Measurements from ENCODE around the gene ERMP1.
"Not testable (repeated sequence)": the region's sequence is repeated elsewhere in the genome, so short reads cannot be mapped to it uniquely, and the experiment has no call there.

Gene ERMP1

DNA sequence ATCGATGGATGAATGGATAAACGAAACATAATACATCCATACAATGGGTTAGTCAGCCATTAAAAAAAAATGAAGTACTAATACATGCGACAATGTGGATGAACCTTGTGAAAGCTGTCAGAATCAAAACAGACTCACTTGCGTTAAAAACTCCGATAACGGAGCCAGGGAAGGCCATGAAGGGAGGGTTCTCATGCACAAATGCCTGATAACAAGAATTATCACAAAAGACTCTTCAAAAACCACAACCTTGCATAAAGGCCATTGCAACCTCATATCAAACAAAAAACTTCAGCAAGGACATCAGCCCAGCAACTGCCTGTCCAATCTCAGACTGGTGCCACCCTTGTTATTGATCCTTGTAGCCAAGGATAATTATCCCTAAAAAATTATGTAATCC is 13.7 kb downstream of the ERMP1 start:
- WGBS, 2 experiments (ENCODE audit: insufficient coverage in 2 of 2), result 100% methylated on average over 3 to 6 of the region's 6 CpGs

GRCh38 chr9:5818424-5819142 is 14.3 kb downstream of the ERMP1 start:
- H3K36me3 ChIP-seq (ENCODE audit: control insufficient read depth, insufficient read depth, low read length), result peaks cover 4% of the 10 kb centered on the region
- H3K9me3 ChIP-seq (ENCODE audit: control insufficient read depth, low read length), result no peaks in the 10 kb centered on the region
- no peak overlapping the region for H3K27ac ChIP-seq (ENCODE audit: low read depth, low read length, severe bottlenecking)
- H3K4me1 ChIP-seq (ENCODE audit: control insufficient read depth, insufficient read depth, low read length, poor library complexity, severe bottlenecking), result peaks cover 5% of the 10 kb centered on the region
- no peak overlapping the region for H3K4me3 ChIP-seq (ENCODE audit: extremely low read depth, insufficient read depth, low read length, poor library complexity, severe bottlenecking)
- 93 to 100% methylated on average over 2 of the region's 2 CpGs for WGBS, 2 experiments (ENCODE audit: insufficient coverage in 2 of 2)

More for the DNA sequence above, 13.7 kb downstream of the ERMP1 start:
- H3K36me3 ChIP-seq (ENCODE audit: control insufficient read depth, insufficient read depth, low read length), result peaks cover 4% of the 10 kb centered on the region
- H3K4me3 ChIP-seq (ENCODE audit: extremely low read depth, insufficient read depth, low read length, poor library complexity, severe bottlenecking), result no peak overlapping the region
- no peak overlapping the region for H3K27ac ChIP-seq (ENCODE audit: low read depth, low read length, severe bottlenecking)
- H3K9me3 ChIP-seq (ENCODE audit: control insufficient read depth, low read length), result no peaks in the 10 kb centered on the region
- H3K4me1 ChIP-seq (ENCODE audit: control insufficient read depth, insufficient read depth, low read length, poor library complexity, severe bottlenecking), result peaks cover 5% of the 10 kb centered on the region

DNA sequence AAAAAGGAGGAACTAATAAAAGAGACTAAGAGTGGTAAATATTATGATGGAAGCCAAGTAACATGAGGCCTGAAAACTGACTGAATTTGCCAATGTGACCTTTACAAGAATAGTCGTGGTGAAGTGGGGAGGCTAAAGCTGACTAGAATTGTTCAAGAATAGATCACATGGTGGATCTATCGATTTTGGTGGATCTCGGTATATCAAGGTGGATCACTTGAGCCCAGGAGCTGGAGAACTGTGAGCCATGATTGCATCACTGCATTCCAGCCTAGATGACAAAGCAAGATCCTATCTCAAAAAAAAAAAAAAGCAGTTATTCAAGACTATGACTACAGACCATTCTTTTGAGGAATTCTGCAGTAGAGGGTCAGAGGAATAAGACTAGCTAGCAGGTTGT is 15.1 kb downstream of the ERMP1 start:
- Histone ChIP-seq H3K9me3 (ENCODE audit: control insufficient read depth, low read length) (no peaks in the 10 kb centered on the region), H3K36me3 (ENCODE audit: control insufficient read depth, insufficient read depth, low read length) (peaks cover 4% of the 10 kb centered on the region), H3K4me1 (ENCODE audit: control insufficient read depth, insufficient read depth, low read length, poor library complexity, severe bottlenecking) (peaks cover 5% of the 10 kb centered on the region), H3K4me3 (ENCODE audit: extremely low read depth, insufficient read depth, low read length, poor library complexity, severe bottlenecking) (no peak overlapping the region), H3K27ac (ENCODE audit: low read depth, low read length, severe bottlenecking) (no peak overlapping the region)
- WGBS, 2 experiments (ENCODE audit: insufficient coverage in 2 of 2), result 95 to 100% methylated on average over 3 of the region's 3 CpGs

DNA sequence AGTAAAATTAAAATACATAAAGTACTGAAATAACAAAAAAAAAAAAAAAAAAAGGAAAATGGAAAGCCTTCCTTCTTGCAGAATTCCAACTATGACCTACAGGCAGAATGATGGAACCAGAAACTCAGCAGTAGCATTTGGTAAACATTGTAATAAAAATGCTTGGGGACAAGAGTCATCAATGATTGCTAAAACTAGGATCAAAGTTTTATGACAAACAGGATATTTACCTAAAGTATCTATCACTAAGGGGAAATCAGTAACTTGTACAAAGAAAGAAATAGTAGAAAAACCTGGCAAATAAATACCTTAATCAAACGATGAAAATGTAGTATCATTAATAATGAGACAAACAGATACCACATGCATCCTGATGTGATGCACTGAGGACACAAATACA is 17.5 kb downstream of the ERMP1 start:
- H3K36me3 ChIP-seq (ENCODE audit: control insufficient read depth, insufficient read depth, low read length), result no peaks in the 10 kb centered on the region
- H3K27ac ChIP-seq (ENCODE audit: low read depth, low read length, severe bottlenecking), result no peak overlapping the region
- no peaks in the 10 kb centered on the region for H3K9me3 ChIP-seq (ENCODE audit: control insufficient read depth, low read length)
- peaks cover 5% of the 10 kb centered on the region for H3K4me1 ChIP-seq (ENCODE audit: control insufficient read depth, insufficient read depth, low read length, poor library complexity, severe bottlenecking)
- no peak overlapping the region for H3K4me3 ChIP-seq (ENCODE audit: extremely low read depth, insufficient read depth, low read length, poor library complexity, severe bottlenecking)
- no CpG with 5 or more reads among the region's 1 CpG for WGBS, 2 experiments (ENCODE audit: insufficient coverage in 2 of 2)

DNA sequence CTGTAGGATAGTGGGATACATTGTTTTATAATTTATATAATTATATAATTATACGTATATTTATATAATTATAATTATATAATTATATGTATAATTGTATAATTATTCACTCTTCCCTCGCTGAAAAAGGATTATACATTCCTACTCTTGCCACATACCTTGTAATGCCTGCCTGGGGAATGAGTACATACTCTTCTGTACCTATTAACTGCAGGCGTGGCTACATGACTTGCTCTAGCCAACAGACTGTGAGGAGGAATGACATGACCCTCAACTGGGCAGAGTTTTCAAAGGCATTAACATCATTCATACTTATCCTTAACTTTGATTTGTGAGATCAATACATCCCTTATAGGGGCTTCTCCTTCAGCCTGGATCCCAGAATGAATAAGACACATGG is 19.1 kb downstream of the ERMP1 start:
- Histone ChIP-seq H3K9me3 (ENCODE audit: control insufficient read depth, low read length) (no peaks in the 10 kb centered on the region), H3K36me3 (ENCODE audit: control insufficient read depth, insufficient read depth, low read length) (no peaks in the 10 kb centered on the region), H3K4me3 (ENCODE audit: extremely low read depth, insufficient read depth, low read length, poor library complexity, severe bottlenecking) (no peak overlapping the region), H3K4me1 (ENCODE audit: control insufficient read depth, insufficient read depth, low read length, poor library complexity, severe bottlenecking) (peaks cover 5% of the 10 kb centered on the region), H3K27ac (ENCODE audit: low read depth, low read length, severe bottlenecking) (no peak overlapping the region)
- 89% methylated on average over 1 of the region's 3 CpGs; no CpG with 5 or more reads in 1 of the 2 experiments for WGBS, 2 experiments (ENCODE audit: insufficient coverage in 2 of 2)

- H3K27ac ChIP-seq (ENCODE audit: low read depth, low read length, severe bottlenecking), result no peak overlapping the region
- H3K9me3 ChIP-seq (ENCODE audit: control insufficient read depth, low read length), result no peaks in the 10 kb centered on the region
- 100% methylated on average over 1 of the region's 1 CpG for WGBS, 2 experiments (ENCODE audit: insufficient coverage in 2 of 2)
- no peak overlapping the region for H3K4me3 ChIP-seq (ENCODE audit: extremely low read depth, insufficient read depth, low read length, poor library complexity, severe bottlenecking)
- H3K36me3 ChIP-seq (ENCODE audit: control insufficient read depth, insufficient read depth, low read length), result no peaks in the 10 kb centered on the region
- H3K4me1 ChIP-seq (ENCODE audit: control insufficient read depth, insufficient read depth, low read length, poor library complexity, severe bottlenecking), result no peaks in the 10 kb centered on the region
Measured at GRCh38 chr9:5811751-5812150, 21.2 kb downstream of the ERMP1 start.

GRCh38 chr9:5805478-5805877 is 27.4 kb downstream of the ERMP1 start:
- H3K4me3 ChIP-seq (ENCODE audit: extremely low read depth, insufficient read depth, low read length, poor library complexity, severe bottlenecking), result no peak overlapping the region
- H3K4me1 ChIP-seq (ENCODE audit: control insufficient read depth, insufficient read depth, low read length, poor library complexity, severe bottlenecking), result no peaks in the 10 kb centered on the region
- no peaks in the 10 kb centered on the region for H3K36me3 ChIP-seq (ENCODE audit: control insufficient read depth, insufficient read depth, low read length)
- H3K9me3 ChIP-seq (ENCODE audit: control insufficient read depth, low read length), result no peaks in the 10 kb centered on the region
- no CpG with 5 or more reads among the region's 3 CpGs for WGBS, 2 experiments (ENCODE audit: insufficient coverage in 2 of 2)
- H3K27ac ChIP-seq (ENCODE audit: low read depth, low read length, severe bottlenecking), result no peak overlapping the region

- Histone ChIP-seq H3K9me3 (ENCODE audit: control insufficient read depth, low read length) (no peaks in the 10 kb centered on the region), H3K27ac (ENCODE audit: low read depth, low read length, severe bottlenecking) (no peak overlapping the region), H3K4me1 (ENCODE audit: control insufficient read depth, insufficient read depth, low read length, poor library complexity, severe bottlenecking) (peaks cover 11% of the 10 kb centered on the region), H3K36me3 (ENCODE audit: control insufficient read depth, insufficient read depth, low read length) (peaks cover 4% of the 10 kb centered on the region), H3K4me3 (ENCODE audit: extremely low read depth, insufficient read depth, low read length, poor library complexity, severe bottlenecking) (no peak overlapping the region)
- WGBS, 2 experiments (ENCODE audit: insufficient coverage in 2 of 2), result 100% methylated on average over 1 to 3 of the region's 3 CpGs
Measured at GRCh38 chr9:5801739-5802113, 31.2 kb downstream of the ERMP1 start.

GRCh38 chr9:5800969-5801738 is 31.8 kb downstream of the ERMP1 start:
- H3K36me3 ChIP-seq (ENCODE audit: control insufficient read depth, insufficient read depth, low read length), result peaks cover 4% of the 10 kb centered on the region
- no peaks in the 10 kb centered on the region for H3K9me3 ChIP-seq (ENCODE audit: control insufficient read depth, low read length)
- no peak overlapping the region for H3K27ac ChIP-seq (ENCODE audit: low read depth, low read length, severe bottlenecking)
- peaks cover 11% of the 10 kb centered on the region for H3K4me1 ChIP-seq (ENCODE audit: control insufficient read depth, insufficient read depth, low read length, poor library complexity, severe bottlenecking)
- no peak overlapping the region for H3K4me3 ChIP-seq (ENCODE audit: extremely low read depth, insufficient read depth, low read length, poor library complexity, severe bottlenecking)
- WGBS, 2 experiments (ENCODE audit: insufficient coverage in 2 of 2), result no CpG with 5 or more reads among the region's 4 CpGs

DNA sequence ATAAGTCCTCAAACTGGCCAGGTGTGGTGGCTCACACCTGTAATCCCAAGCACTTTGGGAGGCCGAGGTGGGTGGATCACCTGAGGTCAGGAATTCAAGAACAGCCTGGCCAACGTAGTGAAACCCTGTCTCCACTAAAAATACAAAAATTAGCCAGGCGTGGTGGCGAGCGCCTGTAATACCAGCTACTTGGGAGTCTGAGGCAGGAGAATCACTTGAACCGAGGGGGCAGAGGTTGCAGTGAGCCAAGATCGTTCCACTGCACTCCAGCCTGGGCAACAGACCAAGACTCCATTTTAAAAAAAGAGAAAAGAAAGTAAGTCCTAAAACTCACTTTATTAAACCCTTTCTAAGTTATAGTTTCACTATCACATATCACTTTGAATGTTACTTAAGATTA is 32.5 kb downstream of the ERMP1 start:
- not testable (repeated sequence) for H3K27ac ChIP-seq (ENCODE audit: low read depth, low read length, severe bottlenecking); H3K9me3 ChIP-seq (ENCODE audit: control insufficient read depth, low read length); H3K36me3 ChIP-seq (ENCODE audit: control insufficient read depth, insufficient read depth, low read length); H3K4me3 ChIP-seq (ENCODE audit: extremely low read depth, insufficient read depth, low read length, poor library complexity, severe bottlenecking)
- 83 to 90% methylated on average over 5 to 7 of the region's 7 CpGs for WGBS, 2 experiments (ENCODE audit: insufficient coverage in 2 of 2)
- peaks cover 11% of the 10 kb centered on the region for H3K4me1 ChIP-seq (ENCODE audit: control insufficient read depth, insufficient read depth, low read length, poor library complexity, severe bottlenecking)

DNA sequence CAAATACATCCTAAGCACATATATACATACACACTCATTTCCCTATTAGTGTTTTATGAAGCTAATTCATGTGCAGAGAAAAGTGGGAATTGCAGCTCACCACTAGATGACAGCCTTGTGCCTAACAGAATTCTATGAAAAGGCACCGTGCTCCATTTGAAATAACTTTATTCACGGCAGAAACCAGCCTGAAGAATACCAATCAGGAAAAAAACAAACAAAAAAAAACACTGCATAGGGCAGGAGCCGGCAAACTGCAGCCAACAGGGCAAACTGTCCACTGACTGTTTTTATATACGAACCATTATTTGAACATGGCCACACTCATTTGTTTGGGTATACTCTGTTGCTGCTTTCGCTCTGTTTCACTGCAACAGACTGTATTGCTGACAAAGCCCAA is 33.6 kb downstream of the ERMP1 start:
- H3K4me3 ChIP-seq (ENCODE audit: extremely low read depth, insufficient read depth, low read length, poor library complexity, severe bottlenecking), result no peak overlapping the region

More for the DNA sequence above, 33.6 kb downstream of the ERMP1 start:
- no peak overlapping the region for H3K27ac ChIP-seq (ENCODE audit: low read depth, low read length, severe bottlenecking)
- H3K9me3 ChIP-seq (ENCODE audit: control insufficient read depth, low read length), result no peaks in the 10 kb centered on the region
- peaks cover 11% of the 10 kb centered on the region for H3K4me1 ChIP-seq (ENCODE audit: control insufficient read depth, insufficient read depth, low read length, poor library complexity, severe bottlenecking)
- H3K36me3 ChIP-seq (ENCODE audit: control insufficient read depth, insufficient read depth, low read length), result peaks cover 4% of the 10 kb centered on the region
- WGBS, 2 experiments (ENCODE audit: insufficient coverage in 2 of 2), result 65 to 73% methylated on average over 2 to 4 of the region's 5 CpGs

Data from mesodermal cell (in vitro differentiated cells).